Measurements from ENCODE around the gene KBTBD13.

- no peak for TF ChIP-seq CTCF (IDR thresholded peaks at IDR 0.05)
- TF ChIP-seq ZFX (IDR thresholded peaks at IDR 0.05; ENCODE audit: borderline replicate concordance), result no peak
Measured at GRCh38 chr15:65081758-65082157, 5.2 kb downstream of the KBTBD13 start.

Data from 22Rv1 (cell line).